ENCODE data around the gene HOXC12. TPM values are rescaled to one million over a fixed set of nuclear protein-coding genes. Genes with fewer than 3 reads are reported as not detected.

The HOXC12 gene
- total RNA-seq, 1 experiment from 2014 or later, result 5.1 TPM

DNA sequence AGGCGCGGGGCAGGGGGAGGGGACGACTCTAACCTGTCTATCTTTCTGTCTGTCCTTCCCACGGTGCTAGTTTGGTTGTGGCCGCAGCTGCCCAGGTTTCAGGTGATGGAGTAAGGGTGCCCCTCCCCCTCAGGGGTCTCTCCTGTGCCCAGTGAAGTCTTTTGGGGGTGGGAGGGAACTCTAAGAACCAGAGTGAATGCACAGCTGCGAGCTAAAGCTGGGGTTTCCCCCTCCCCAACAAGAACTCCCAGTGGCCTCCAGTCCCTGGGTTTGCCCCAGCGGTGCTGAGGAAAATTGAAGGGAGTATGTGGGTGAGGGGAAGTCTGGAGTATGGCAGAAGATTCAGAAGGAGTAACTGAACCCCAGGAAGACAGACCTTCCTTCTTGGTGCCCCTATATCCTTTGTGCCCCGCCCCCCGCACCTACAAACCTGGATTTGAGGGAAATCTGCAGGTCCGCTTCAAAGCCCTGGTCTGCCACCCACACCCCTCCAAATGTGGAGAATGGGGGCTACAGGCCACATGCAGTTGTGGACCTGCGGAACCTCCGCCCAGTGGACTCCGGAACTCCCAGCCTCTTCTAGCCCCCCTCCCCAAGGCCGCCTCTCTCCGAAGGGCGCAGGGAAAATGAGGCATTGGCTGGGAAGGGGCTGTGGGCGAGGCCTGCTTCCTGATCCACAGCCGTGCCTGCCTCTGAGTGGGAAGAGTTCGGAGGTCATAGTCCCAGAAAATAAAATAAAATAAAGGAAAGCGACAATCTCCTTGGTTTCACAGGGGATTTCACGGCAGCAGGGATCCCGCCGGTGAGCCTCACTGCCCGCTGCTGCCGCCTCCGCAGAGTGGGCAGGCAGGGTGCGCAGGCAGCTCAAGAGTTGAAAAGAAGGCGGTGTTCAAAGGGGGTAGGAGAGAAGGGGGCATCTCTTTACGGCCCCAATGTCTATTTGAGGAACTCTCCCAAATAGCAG, 41.8 kb downstream of the HOXC12 start:
- CTCF ChIA-PET, result interaction anchor here (0.6 to 1.6 kb wide), 3 partner anchors 8 to 372 kb away, joined by 3 to 5 read pairs (median 5); no protein-coding TSS in a partner anchor
- no peaks in the 10 kb centered on the region for H3K27me3 ChIP-seq (ENCODE audit: control insufficient read depth, insufficient read depth, low read length)
- peaks cover 12% of the 10 kb centered on the region for H3K4me1 ChIP-seq (ENCODE audit: control insufficient read depth, insufficient read depth, low read length)
- ATAC-seq (0 out of 2 replicates have a peak, but pooled peaks have one; percentile 1), DNase-seq (ENCODE audit: low read depth, low spot score) (no peak)
- H3K9me3 ChIP-seq (ENCODE audit: control insufficient read depth, insufficient read depth, low read depth, low read length), result no peaks in the 10 kb centered on the region
- H3K27ac ChIP-seq (ENCODE audit: low read length), result peak overlapping the region; percentile 99
- TSS peak; percentile 13 for BruUV-seq (replicated peaks)
- no peaks in the 10 kb centered on the region; the same call in 1 of the 2 replicates for H3K36me3 ChIP-seq (ENCODE audit: control insufficient read depth, insufficient read depth, low read length)
- peak overlapping the region; percentile 66 to 67 for H3K4me3 ChIP-seq (ENCODE audit: low read depth in 2 of 2, low read length in 2 of 2)
- POLR2A ChIA-PET, result interaction anchor here (0.6 to 1.4 kb wide), 2 partner anchors 12 to 21 kb away, joined by 3 to 10 read pairs; no protein-coding TSS in a partner anchor
- in situ Hi-C loops (cut with HindIII; ENCODE audit: low pct_unique_long_range_greater_than_20kb, low sequenced_read_pairs), result no loop called here
- no peak for TF ChIP-seq SIN3A (IDR thresholded peaks at IDR 0.05; ENCODE audit: borderline replicate concordance, insufficient read depth, low read depth, low read length)
- TF ChIP-seq, protein P1, sequence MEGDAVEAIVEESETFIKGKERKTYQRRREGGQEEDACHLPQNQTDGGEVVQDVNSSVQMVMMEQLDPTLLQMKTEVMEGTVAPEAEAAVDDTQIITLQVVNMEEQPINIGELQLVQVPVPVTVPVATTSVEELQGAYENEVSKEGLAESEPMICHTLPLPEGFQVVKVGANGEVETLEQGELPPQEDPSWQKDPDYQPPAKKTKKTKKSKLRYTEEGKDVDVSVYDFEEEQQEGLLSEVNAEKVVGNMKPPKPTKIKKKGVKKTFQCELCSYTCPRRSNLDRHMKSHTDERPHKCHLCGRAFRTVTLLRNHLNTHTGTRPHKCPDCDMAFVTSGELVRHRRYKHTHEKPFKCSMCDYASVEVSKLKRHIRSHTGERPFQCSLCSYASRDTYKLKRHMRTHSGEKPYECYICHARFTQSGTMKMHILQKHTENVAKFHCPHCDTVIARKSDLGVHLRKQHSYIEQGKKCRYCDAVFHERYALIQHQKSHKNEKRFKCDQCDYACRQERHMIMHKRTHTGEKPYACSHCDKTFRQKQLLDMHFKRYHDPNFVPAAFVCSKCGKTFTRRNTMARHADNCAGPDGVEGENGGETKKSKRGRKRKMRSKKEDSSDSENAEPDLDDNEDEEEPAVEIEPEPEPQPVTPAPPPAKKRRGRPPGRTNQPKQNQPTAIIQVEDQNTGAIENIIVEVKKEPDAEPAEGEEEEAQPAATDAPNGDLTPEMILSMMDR (IDR thresholded peaks at IDR 0.05), result no peak
- TF ChIP-seq, protein P2, sequence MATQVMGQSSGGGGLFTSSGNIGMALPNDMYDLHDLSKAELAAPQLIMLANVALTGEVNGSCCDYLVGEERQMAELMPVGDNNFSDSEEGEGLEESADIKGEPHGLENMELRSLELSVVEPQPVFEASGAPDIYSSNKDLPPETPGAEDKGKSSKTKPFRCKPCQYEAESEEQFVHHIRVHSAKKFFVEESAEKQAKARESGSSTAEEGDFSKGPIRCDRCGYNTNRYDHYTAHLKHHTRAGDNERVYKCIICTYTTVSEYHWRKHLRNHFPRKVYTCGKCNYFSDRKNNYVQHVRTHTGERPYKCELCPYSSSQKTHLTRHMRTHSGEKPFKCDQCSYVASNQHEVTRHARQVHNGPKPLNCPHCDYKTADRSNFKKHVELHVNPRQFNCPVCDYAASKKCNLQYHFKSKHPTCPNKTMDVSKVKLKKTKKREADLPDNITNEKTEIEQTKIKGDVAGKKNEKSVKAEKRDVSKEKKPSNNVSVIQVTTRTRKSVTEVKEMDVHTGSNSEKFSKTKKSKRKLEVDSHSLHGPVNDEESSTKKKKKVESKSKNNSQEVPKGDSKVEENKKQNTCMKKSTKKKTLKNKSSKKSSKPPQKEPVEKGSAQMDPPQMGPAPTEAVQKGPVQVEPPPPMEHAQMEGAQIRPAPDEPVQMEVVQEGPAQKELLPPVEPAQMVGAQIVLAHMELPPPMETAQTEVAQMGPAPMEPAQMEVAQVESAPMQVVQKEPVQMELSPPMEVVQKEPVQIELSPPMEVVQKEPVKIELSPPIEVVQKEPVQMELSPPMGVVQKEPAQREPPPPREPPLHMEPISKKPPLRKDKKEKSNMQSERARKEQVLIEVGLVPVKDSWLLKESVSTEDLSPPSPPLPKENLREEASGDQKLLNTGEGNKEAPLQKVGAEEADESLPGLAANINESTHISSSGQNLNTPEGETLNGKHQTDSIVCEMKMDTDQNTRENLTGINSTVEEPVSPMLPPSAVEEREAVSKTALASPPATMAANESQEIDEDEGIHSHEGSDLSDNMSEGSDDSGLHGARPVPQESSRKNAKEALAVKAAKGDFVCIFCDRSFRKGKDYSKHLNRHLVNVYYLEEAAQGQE (IDR thresholded peaks at IDR 0.05; ENCODE audit: insufficient read depth in 1 of 2, low read depth in 2 of 2, low read length in 1 of 2), result no peak
- TF ChIP-seq TCF7L2 (IDR thresholded peaks at IDR 0.05; ENCODE audit: low read depth, low read length), result 0 out of 2 replicates have a peak, but pooled peaks have one; percentile 21
- TF ChIP-seq POLR2AphosphoS5 (IDR thresholded peaks at IDR 0.05; ENCODE audit: low read depth, low read length), result peak; percentile 58; the same call in 1 of the 2 replicates
- intact Hi-C loops (cut with micrococcal nuclease; ENCODE audit: unreplicated experiment), result loop anchor here (10.0 kb wide), 1 partner anchor 612 kb away; the partner anchor contains the start of gene SP1

DNA sequence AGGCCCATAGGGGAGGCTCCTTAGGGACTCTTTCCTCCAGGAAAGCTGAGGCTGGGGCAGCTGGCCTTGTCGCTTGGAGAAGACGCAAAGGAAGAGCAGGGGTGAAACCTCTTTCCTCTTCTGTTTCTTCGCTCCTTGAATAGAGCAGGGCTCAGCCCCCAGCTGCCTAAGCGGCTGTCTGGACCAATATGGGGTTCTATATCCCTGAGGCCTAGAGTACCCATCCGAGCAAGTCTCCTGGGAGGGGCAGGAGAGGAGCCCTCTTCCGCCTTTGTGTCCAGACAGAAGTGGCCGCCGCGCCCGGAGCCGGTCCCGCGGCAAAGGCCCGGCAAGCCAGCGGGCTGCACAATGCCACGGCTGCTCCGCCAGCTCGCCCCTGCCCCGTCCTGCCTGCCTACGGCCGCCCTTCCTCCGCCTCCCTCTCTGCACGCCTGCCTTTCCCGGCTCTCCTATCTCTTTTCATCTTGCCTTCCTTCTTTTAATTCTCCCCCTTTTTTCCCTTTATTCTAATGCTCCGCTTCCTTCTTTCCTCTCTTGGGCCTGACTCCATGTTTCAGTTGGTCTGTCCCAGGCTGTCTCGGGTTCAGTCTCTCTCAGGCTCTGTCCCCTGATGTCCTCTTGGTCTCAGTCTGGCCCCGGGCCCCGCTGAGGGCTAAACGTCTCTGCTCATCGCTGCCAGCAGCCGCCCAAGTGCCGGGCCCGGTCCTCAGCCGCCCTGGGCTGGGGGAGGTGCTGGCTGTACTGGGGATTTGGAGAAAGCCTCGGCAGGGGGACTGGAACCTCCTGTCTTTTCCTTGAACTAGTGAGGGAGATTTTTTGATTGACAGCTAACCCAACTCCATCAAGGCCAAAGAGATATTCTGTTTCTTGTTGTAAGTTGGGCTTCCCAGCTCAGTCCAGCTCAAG, 42.8 kb downstream of the HOXC12 start:
- intact Hi-C loops (cut with micrococcal nuclease; ENCODE audit: unreplicated experiment) (loop anchor here (10.0 kb wide), 1 partner anchor 613 kb away; the partner anchor contains the start of gene SP1), in situ Hi-C loops (cut with HindIII; ENCODE audit: low pct_unique_long_range_greater_than_20kb, low sequenced_read_pairs) (no loop called here)
- POLR2A ChIA-PET, result interaction anchor here (1.2 to 1.4 kb wide), 2 partner anchors 10 to 20 kb away, joined by 9 to 10 read pairs; no protein-coding TSS in a partner anchor
- TF ChIP-seq, protein P2 (IDR thresholded peaks at IDR 0.05; ENCODE audit: insufficient read depth in 1 of 2, low read depth in 2 of 2, low read length in 1 of 2), result no peak
- TF ChIP-seq SIN3A (IDR thresholded peaks at IDR 0.05; ENCODE audit: borderline replicate concordance, insufficient read depth, low read depth, low read length) (0 out of 2 replicates have a peak, but pooled peaks have one; percentile 81), TCF7L2 (IDR thresholded peaks at IDR 0.05; ENCODE audit: low read depth, low read length) (no peak), POLR2AphosphoS5 (IDR thresholded peaks at IDR 0.05; ENCODE audit: low read depth, low read length) (peak; percentile 47; the same call in 1 of the 2 replicates)
- TF ChIP-seq, protein P1 (IDR thresholded peaks at IDR 0.05), result no peak
- Histone ChIP-seq H3K4me1 (ENCODE audit: control insufficient read depth, insufficient read depth, low read length) (peaks cover 10% of the 10 kb centered on the region), H3K27me3 (ENCODE audit: control insufficient read depth, insufficient read depth, low read length) (no peaks in the 10 kb centered on the region), H3K27ac (ENCODE audit: low read length) (peak overlapping the region; percentile 99), H3K9me3 (ENCODE audit: control insufficient read depth, insufficient read depth, low read depth, low read length) (no peaks in the 10 kb centered on the region), H3K4me3 (ENCODE audit: low read depth in 2 of 2, low read length in 2 of 2) (peak overlapping the region; percentile 66 to 67), H3K36me3 (ENCODE audit: control insufficient read depth, insufficient read depth, low read length) (no peaks in the 10 kb centered on the region; the same call in 1 of the 2 replicates)
- DNase-seq (ENCODE audit: low read depth, low spot score), result no peak
- no TSS peak for BruUV-seq (replicated peaks)
- ATAC-seq, result peak; percentile 5
- CTCF ChIA-PET, result interaction anchor here (0.6 to 1.7 kb wide), 4 partner anchors 9 to 371 kb away, joined by 3 to 9 read pairs (median 5); partner anchors contain the start of gene HOXC10

All from Panc1 (cell line).